Astrocyte (in vitro differentiated cells and primary cell): ENCODE results near the gene GALK1. TPM values are rescaled to one million over a fixed set of nuclear protein-coding genes. Genes with fewer than 3 reads are reported as not detected.
A peak's percentile ranks its signal among the peaks of the same experiment; 100 is the strongest.

Experiments used
- DNase-seq: peaks from one replicate; pipeline ENCODE4 v3.0.0-alpha.2; 2010; ENCODE audit warnings: low read depth
- FAIRE-seq: peaks from 2 replicates; lab custom pipeline; 2011; peaks lifted over from hg19 to GRCh38; lab: Jason Lieb, UNC
- H2AFZ ChIP-seq: 2 replicates; pipeline ENCODE4 v1.6.0; 2012; ENCODE audit warnings: low read depth, low read length, inconsistent platforms
- H3K27ac ChIP-seq: 2 replicates; pipeline ENCODE4 v1.5.1; 2011; ENCODE audit warnings: low read depth, low read length, inconsistent platforms
- H3K27me3 ChIP-seq: 2 replicates; pipeline ENCODE4 v1.6.0; 2011; ENCODE audit warnings: low read length, inconsistent platforms; ENCODE audit not compliant: insufficient read depth
- H3K36me3 ChIP-seq: 2 replicates; pipeline ENCODE4 v1.5.1; 2011; ENCODE audit warnings: low read length, inconsistent platforms; ENCODE audit not compliant: insufficient read depth
- H3K4me1 ChIP-seq: 2 replicates; pipeline ENCODE4 v1.5.1; 2011; ENCODE audit warnings: low read length, inconsistent platforms; ENCODE audit not compliant: insufficient read depth
- H3K4me2 ChIP-seq: 2 replicates; pipeline ENCODE4 v1.6.0; 2012; ENCODE audit warnings: low read length, inconsistent platforms
- H3K4me3 ChIP-seq: 2 replicates; pipeline ENCODE4 v1.5.1; 2011; ENCODE audit warnings: low read depth, mild to moderate bottlenecking, low read length, inconsistent platforms; ENCODE audit not compliant: insufficient read depth
- H3K79me2 ChIP-seq: 2 replicates; pipeline ENCODE4 v1.6.0; 2012; ENCODE audit warnings: mild to moderate bottlenecking, low read length, inconsistent platforms; ENCODE audit not compliant: insufficient read depth
- H3K9ac ChIP-seq: 2 replicates; pipeline ENCODE4 v1.6.0; 2012; ENCODE audit warnings: mild to moderate bottlenecking, low read length, inconsistent platforms
- H3K9me3 ChIP-seq: 2 replicates; pipeline ENCODE4 v1.5.1; 2012; ENCODE audit warnings: low read depth, mild to moderate bottlenecking, low read length, inconsistent platforms; ENCODE audit not compliant: insufficient read depth
- H4K20me1 ChIP-seq: 2 replicates; pipeline ENCODE4 v1.6.0; 2012; ENCODE audit warnings: low read length, inconsistent platforms; ENCODE audit not compliant: insufficient read depth
- H3K27ac Mint-ChIP-seq: one replicate; pipeline ENCODE4 v1.8.0; 2021; ENCODE audit warnings: mild to moderate bottlenecking, mixed read lengths; ENCODE audit not compliant: unreplicated experiment
- H3K27me3 Mint-ChIP-seq: one replicate; pipeline ENCODE4 v1.8.0; 2021; ENCODE audit warnings: low read depth, mixed read lengths; ENCODE audit not compliant: unreplicated experiment
- H3K36me3 Mint-ChIP-seq: one replicate; pipeline ENCODE4 v1.8.0; 2021; ENCODE audit warnings: low read depth, mixed read lengths; ENCODE audit not compliant: unreplicated experiment
- H3K4me1 Mint-ChIP-seq: one replicate; pipeline ENCODE4 v1.8.0; 2021; ENCODE audit warnings: low read depth, mixed read lengths; ENCODE audit not compliant: unreplicated experiment
- H3K4me3 Mint-ChIP-seq: one replicate; pipeline ENCODE4 v1.8.0; 2021; ENCODE audit warnings: mild to moderate bottlenecking, moderate library complexity, mixed read lengths; ENCODE audit not compliant: unreplicated experiment
- H3K9me3 Mint-ChIP-seq: one replicate; pipeline ENCODE4 v1.8.0; 2021; ENCODE audit warnings: mild to moderate bottlenecking, mixed read lengths; ENCODE audit not compliant: unreplicated experiment
- EZH2 ChIP-seq: IDR thresholded peaks from 2 replicates; pipeline ENCODE4 v1.6.1; 2012; ENCODE audit warnings: mild to moderate bottlenecking, low read length, inconsistent platforms; ENCODE audit not compliant: insufficient read depth
- total RNA-seq: library from RNA; stranded (reverse); gene quantifications from 2 replicates; pipeline ENCODE4 v1.2.1, GENCODE V29; 2021
- TF ChIP-seq, protein P1 (sequence below): IDR thresholded peaks from 2 replicates; pipeline ENCODE4 v1.5.1; 2011; ENCODE audit warnings: low read depth, mild to moderate bottlenecking, inconsistent platforms, low read length, moderate library complexity; ENCODE audit not compliant: insufficient read depth

GALK1 gene
- total RNA-seq, 1 donor from 2014 or later: 22.6 TPM

DNA sequence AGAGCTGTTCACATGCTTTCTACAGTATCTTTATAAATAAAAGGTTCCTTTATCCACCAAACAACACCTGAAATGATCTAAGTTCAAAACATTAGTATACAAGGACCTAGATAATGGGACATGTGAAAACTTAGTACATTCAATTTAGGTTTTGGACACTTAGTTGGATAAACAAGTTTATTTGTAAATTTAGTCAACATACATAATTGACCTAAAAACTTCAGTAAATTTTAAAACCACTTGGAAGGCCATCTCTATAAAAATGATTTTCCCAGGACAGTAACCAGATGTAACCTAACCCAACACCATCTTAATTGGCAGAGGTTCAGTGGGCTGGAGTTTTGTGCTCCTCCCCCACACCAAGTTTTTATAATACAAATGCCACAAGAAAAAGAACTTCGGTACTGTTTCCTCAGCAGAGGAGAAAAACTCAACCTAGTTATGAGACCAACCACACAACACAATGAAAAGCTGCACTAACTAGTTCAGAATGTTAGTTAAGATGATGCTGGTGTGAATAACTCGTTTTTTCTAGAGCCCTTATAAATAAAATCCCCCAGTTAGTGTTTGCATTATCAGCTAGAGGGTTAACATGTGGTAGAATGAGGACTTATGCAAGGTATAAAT, 12.4 kb upstream of the GALK1 start:
- H3K4me3 Mint-ChIP-seq: peak overlapping the region; percentile 96
- Histone ChIP-seq H3K4me2 (peak overlapping the region; percentile 90), H2AFZ (no peak overlapping the region), H3K9ac (peak overlapping the region; percentile 97), H3K27ac (no peak overlapping the region), H3K9me3 (no peaks in the 10 kb centered on the region), H4K20me1 (peaks cover 50% of the 10 kb centered on the region), H3K36me3 (peaks cover 23% of the 10 kb centered on the region), H3K27me3 (no peaks in the 10 kb centered on the region), H3K4me3 (peak overlapping the region; percentile 97), H3K79me2 (peaks cover 34% of the 10 kb centered on the region), H3K4me1 (peaks cover 13% of the 10 kb centered on the region)
- TF ChIP-seq, protein P1, sequence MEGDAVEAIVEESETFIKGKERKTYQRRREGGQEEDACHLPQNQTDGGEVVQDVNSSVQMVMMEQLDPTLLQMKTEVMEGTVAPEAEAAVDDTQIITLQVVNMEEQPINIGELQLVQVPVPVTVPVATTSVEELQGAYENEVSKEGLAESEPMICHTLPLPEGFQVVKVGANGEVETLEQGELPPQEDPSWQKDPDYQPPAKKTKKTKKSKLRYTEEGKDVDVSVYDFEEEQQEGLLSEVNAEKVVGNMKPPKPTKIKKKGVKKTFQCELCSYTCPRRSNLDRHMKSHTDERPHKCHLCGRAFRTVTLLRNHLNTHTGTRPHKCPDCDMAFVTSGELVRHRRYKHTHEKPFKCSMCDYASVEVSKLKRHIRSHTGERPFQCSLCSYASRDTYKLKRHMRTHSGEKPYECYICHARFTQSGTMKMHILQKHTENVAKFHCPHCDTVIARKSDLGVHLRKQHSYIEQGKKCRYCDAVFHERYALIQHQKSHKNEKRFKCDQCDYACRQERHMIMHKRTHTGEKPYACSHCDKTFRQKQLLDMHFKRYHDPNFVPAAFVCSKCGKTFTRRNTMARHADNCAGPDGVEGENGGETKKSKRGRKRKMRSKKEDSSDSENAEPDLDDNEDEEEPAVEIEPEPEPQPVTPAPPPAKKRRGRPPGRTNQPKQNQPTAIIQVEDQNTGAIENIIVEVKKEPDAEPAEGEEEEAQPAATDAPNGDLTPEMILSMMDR: no peak
- TF ChIP-seq EZH2: no peak
- H3K9me3 Mint-ChIP-seq: no peaks in the 10 kb centered on the region
- peaks cover 7% of the 10 kb centered on the region for H3K4me1 Mint-ChIP-seq
- H3K27ac Mint-ChIP-seq: peak overlapping the region; percentile 94
- FAIRE-seq: no peak
- H3K36me3 Mint-ChIP-seq: peaks cover 26% of the 10 kb centered on the region
- H3K27me3 Mint-ChIP-seq: no peaks in the 10 kb centered on the region
- no peak for DNase-seq

DNA sequence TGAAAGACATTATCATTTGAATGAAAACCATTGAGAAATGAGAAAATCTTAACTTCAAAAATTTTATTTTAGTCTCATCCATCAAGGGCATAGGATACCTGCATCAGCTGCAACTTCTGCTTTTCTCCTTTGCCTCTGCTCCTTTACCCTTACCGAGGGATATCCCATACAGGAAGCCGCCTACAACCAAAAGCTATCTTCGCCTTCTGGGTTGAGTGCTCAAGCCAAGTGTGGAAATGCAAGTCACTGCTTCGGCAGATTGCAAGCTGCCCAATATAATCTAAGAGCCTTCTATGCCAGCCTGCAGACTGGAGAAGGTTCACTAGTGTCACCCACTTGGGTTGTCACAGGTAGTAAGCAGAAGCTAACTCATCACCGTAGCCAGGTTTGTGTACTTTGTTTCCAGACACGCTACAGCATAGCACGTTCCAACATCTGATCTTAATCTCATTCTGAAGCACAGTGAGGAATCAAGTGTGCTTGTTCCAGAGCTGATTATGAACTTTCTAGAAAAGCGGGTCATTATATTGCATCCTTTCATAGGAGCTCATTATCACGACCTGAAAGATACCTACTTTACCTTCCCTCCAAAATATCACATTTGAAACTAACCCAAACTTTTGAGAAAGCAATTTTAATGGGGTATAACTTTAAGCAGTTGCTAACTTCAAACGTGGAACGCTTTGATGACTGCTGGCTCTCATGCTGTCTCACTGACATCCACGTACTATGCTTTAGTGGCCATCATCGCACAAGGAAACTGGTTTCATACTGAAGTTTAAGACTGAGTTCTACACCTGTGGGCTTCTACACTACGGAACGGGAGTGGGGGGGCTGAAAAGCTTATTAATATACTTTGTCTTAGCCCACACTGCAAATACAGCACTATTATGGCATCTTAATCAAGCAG, 11.6 kb upstream of the GALK1 start:
- H3K79me2 ChIP-seq: peaks cover 34% of the 10 kb centered on the region
- H3K4me1 ChIP-seq: peaks cover 13% of the 10 kb centered on the region
- no peak for FAIRE-seq
- Mint-ChIP-seq H3K27ac (no peak overlapping the region), H3K4me1 (peaks cover 7% of the 10 kb centered on the region), H3K36me3 (peaks cover 26% of the 10 kb centered on the region), H3K9me3 (no peaks in the 10 kb centered on the region), H3K4me3 (peak overlapping the region; percentile 96), H3K27me3 (no peaks in the 10 kb centered on the region)
- H3K4me3 ChIP-seq: peak overlapping the region; percentile 97
- no peaks in the 10 kb centered on the region for H3K27me3 ChIP-seq
- peak overlapping the region; percentile 90 for H3K4me2 ChIP-seq
- H3K27ac ChIP-seq: no peak overlapping the region
- TF ChIP-seq, protein P1: no peak
- TF ChIP-seq EZH2: no peak
- H2AFZ ChIP-seq: no peak overlapping the region
- peaks cover 50% of the 10 kb centered on the region for H4K20me1 ChIP-seq
- H3K9me3 ChIP-seq: no peaks in the 10 kb centered on the region
- peaks cover 23% of the 10 kb centered on the region for H3K36me3 ChIP-seq
- peak overlapping the region; percentile 97 for H3K9ac ChIP-seq
- no peak for DNase-seq
